Endothelial cell (in vitro differentiated cells): ENCODE measurements around the gene BLACAT1. TPM values are rescaled to one million over a fixed set of nuclear protein-coding genes. Genes with fewer than 3 reads are reported as not detected.
A peak's percentile ranks its signal among the peaks of the same experiment; 100 is the strongest.

Source experiments
- DNase-seq: peaks from one replicate; pipeline ENCODE4 v3.0.0; 2021; ENCODE audit warnings: low spot score
- H3K27ac Mint-ChIP-seq: one replicate; pipeline ENCODE4 v1.8.0; 2021; ENCODE audit warnings: mixed read lengths, inconsistent platforms; ENCODE audit not compliant: unreplicated experiment
- H3K27me3 Mint-ChIP-seq: one replicate; pipeline ENCODE4 v1.8.0; 2021; ENCODE audit warnings: mild to moderate bottlenecking, moderate library complexity, mixed read lengths, inconsistent platforms; ENCODE audit not compliant: unreplicated experiment
- H3K36me3 Mint-ChIP-seq: one replicate; pipeline ENCODE4 v1.8.0; 2021; ENCODE audit warnings: mild to moderate bottlenecking, low read depth, mixed read lengths, inconsistent platforms; ENCODE audit not compliant: unreplicated experiment
- H3K4me1 Mint-ChIP-seq: one replicate; pipeline ENCODE4 v1.8.0; 2021; ENCODE audit warnings: mild to moderate bottlenecking, mixed read lengths, inconsistent platforms; ENCODE audit not compliant: unreplicated experiment
- H3K4me3 Mint-ChIP-seq: one replicate; pipeline ENCODE4 v1.8.0; 2021; ENCODE audit warnings: mild to moderate bottlenecking, mixed read lengths, inconsistent platforms; ENCODE audit not compliant: unreplicated experiment
- H3K9me3 Mint-ChIP-seq: one replicate; pipeline ENCODE4 v1.8.0; 2021; ENCODE audit warnings: mixed read lengths, inconsistent platforms; ENCODE audit not compliant: unreplicated experiment
- CTCF ChIP-seq: fragments of 200-600 bp; sonication (generic); IDR thresholded peaks from one replicate; pipeline ENCODE4 v1.5.0; 2021; ENCODE audit warnings: antibody characterized with exemption; ENCODE audit not compliant: unreplicated experiment
- total RNA-seq: library from RNA; stranded (reverse); fragmentation: NEBNext Ultra II Directional; extraction: Animal tissue kit (Norgen Biotek cat#: 25700); gene quantifications from one replicate; pipeline ENCODE4 v1.2.1, GENCODE V29; 2021; ENCODE audit not compliant: unreplicated experiment

Gene BLACAT1
- total RNA-seq, 1 donor from 2014 or later: 2.2 TPM

DNA sequence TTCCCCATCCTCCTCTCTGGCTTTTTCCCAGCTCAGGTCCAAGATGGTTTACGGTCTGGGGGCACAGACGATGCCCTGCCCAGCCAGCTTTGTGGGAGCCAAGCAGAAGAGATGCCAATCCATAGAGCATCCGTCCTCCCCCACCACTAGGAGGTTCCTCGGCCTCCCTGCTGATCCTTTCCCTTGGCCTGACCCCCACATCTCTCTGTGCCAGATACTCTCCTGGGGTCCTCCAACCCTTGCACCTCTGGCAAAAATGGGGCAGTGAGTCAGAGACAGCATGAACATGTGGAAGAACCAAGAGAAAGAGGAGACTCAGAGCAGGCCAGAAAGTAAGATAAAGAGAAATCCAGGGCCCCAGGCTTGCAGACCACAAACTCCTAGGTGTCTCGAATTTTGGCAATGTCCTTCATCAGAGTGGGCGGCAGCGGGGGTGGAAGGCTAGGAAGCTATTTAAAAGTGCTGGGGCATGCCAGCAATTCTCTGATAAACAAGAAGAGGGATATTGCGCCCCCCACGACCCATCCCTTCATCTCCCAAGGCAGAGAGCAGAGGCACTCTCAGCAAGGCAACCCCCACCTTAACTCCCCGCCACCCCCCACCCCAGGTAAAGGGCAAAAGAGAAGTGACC is 11.4 kb downstream of the BLACAT1 start:
- no peaks in the 10 kb centered on the region for H3K9me3 Mint-ChIP-seq
- peak overlapping the region; percentile 81 for H3K27ac Mint-ChIP-seq
- TF ChIP-seq CTCF: no peak
- H3K36me3 Mint-ChIP-seq: peaks cover 2% of the 10 kb centered on the region
- no peak for DNase-seq
- no peak overlapping the region for H3K4me3 Mint-ChIP-seq
- H3K4me1 Mint-ChIP-seq: peaks cover 71% of the 10 kb centered on the region
- peaks cover 8% of the 10 kb centered on the region for H3K27me3 Mint-ChIP-seq

GRCh38 chr1:205443585-205444299 is 12.1 kb downstream of the BLACAT1 start:
- no peak overlapping the region for H3K4me3 Mint-ChIP-seq

DNA sequence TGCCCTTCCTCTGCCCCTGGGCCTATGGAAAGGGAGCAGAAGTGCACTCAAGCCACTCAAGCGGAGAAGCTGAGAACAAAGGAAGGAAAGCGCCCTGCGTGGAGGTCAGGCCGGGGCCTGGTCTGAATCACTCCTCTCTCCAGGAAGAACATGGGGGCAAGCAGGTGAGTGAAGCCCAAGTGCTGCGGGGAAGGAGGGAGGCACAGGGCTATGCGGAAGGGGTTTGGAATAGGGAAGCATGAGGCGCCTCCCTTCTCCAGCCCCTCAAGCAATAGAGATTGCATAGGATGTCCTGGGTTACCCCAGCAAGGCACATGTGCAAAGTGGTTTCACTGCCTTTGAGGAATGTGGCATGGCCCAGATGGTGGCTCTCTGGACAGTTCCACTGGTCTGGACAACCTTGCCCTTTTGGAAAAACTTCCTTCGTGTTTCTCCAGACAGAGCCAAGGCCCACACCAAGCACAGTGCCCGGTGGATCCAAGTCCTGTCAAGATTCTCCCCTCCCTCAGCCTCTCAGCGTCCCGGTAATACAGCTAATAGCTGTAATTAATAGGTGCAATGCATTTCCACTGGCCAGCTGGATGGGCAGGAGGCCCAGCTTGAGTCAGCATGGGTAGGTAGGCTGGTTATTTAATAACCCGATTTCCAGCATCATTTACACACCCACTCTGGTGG is 13.7 kb downstream of the BLACAT1 start:
- Mint-ChIP-seq H3K27ac (no peak overlapping the region), H3K4me1 (peaks cover 68% of the 10 kb centered on the region), H3K36me3 (peaks cover 2% of the 10 kb centered on the region), H3K27me3 (peaks cover 7% of the 10 kb centered on the region), H3K9me3 (no peaks in the 10 kb centered on the region), H3K4me3 (peak overlapping the region; percentile 8)
- no peak for TF ChIP-seq CTCF
- DNase-seq: no peak

More at GRCh38 chr1:205443585-205444299, 12.1 kb downstream of the BLACAT1 start:
- no peak for DNase-seq
- H3K9me3 Mint-ChIP-seq: no peaks in the 10 kb centered on the region
- H3K36me3 Mint-ChIP-seq: peaks cover 2% of the 10 kb centered on the region
- TF ChIP-seq CTCF: no peak
- peaks cover 7% of the 10 kb centered on the region for H3K27me3 Mint-ChIP-seq
- H3K27ac Mint-ChIP-seq: no peak overlapping the region
- H3K4me1 Mint-ChIP-seq: peaks cover 77% of the 10 kb centered on the region

DNA sequence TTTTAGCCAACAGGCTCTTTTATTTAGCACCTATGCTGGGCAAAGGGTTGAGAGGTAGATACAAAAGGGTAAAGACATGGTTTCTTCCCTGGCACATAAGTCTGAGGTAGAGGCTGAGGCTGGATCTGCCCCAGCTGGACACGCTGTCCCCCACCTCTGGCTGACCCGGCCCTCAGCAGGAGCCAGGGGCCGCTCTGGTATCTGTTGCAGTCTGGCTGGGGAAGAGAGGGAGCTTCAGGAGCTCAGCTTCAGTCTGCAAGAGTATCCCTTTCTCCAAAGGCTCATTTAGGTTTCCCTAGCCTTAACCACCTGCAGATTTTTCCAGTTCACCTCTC is 14.2 kb downstream of the BLACAT1 start:
- Mint-ChIP-seq H3K9me3 (no peaks in the 10 kb centered on the region), H3K27me3 (peaks cover 7% of the 10 kb centered on the region), H3K36me3 (peaks cover 2% of the 10 kb centered on the region), H3K4me1 (peaks cover 65% of the 10 kb centered on the region), H3K27ac (no peak overlapping the region), H3K4me3 (peak overlapping the region; percentile 8)
- DNase-seq: no peak
- TF ChIP-seq CTCF: no peak

GRCh38 chr1:205441318-205441633 is 14.6 kb downstream of the BLACAT1 start:
- no peak overlapping the region for H3K4me3 Mint-ChIP-seq
- H3K9me3 Mint-ChIP-seq: no peaks in the 10 kb centered on the region
- peaks cover 61% of the 10 kb centered on the region for H3K4me1 Mint-ChIP-seq
- TF ChIP-seq CTCF: no peak
- peaks cover 2% of the 10 kb centered on the region for H3K36me3 Mint-ChIP-seq
- peak overlapping the region; percentile 84 for H3K27ac Mint-ChIP-seq
- peaks cover 7% of the 10 kb centered on the region for H3K27me3 Mint-ChIP-seq
- DNase-seq: no peak
